Stimulated activated naive CD8-positive, alpha-beta T cell treated with anti-CD3 and anti-CD28 coated beads, Interleukin-15, amount 100 ng/mL, for 72 hours (primary cell): ENCODE measurements around the gene OR52I2.

Experiments used
- ATAC-seq: fragments of 150-1000 bp; cut with Tn5 transposase; 2 replicates; pipeline ENCODE4 v1.10.0; 2021; ENCODE audit warnings: mild to moderate bottlenecking, moderate library complexity
- DNase-seq, 2 donors: peaks; one replicate each; pipeline ENCODE4 v3.0.0; 2021 to 2022
- H3K27ac Mint-ChIP-seq, 2 donors: one replicate each; pipeline ENCODE4 v1.8.0; 2022; ENCODE audit warnings: mild to moderate bottlenecking in 2 of 2, mixed read lengths in 2 of 2, moderate library complexity in 2 of 2
- H3K27me3 Mint-ChIP-seq: one replicate; pipeline ENCODE4 v1.8.0; 2022; ENCODE audit warnings: mixed read lengths
- H3K4me1 Mint-ChIP-seq: one replicate; pipeline ENCODE4 v1.8.0; 2022; ENCODE audit warnings: mild to moderate bottlenecking, mixed read lengths
- H3K4me3 Mint-ChIP-seq, 2 donors: one replicate each; pipeline ENCODE4 v1.8.0; 2022; ENCODE audit warnings: mild to moderate bottlenecking in 2 of 2, mixed read lengths in 2 of 2, moderate library complexity in 1 of 2
- H3K9me3 Mint-ChIP-seq, 2 donors: one replicate each; pipeline ENCODE4 v1.8.0; 2022; ENCODE audit warnings: mixed read lengths in 2 of 2

The OR52I2 gene

DNA sequence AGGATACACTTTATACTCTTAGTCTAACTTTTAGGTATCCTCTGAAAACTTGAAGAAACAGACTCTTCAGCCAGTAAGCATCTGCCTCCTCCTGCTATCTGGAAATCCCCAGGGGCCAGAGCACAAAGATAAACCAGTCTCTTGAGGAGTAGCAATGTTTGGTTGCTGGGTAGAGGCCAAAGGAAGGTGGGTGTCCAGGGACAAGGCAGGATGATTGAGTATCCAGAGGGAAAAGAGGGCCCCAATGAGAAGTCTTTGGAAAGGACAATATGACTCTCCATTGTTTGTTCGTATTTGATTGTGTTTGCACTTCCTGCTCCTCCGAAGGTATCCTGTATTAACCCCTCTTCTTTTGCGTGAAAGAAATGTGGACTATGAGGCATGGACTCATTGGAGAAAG, 7.5 kb downstream of the OR52I2 start:
- Mint-ChIP-seq H3K9me3 (no peaks in the 10 kb centered on the region), H3K27me3 (peaks cover 27% of the 10 kb centered on the region), H3K4me1 (peaks cover 7% of the 10 kb centered on the region), H3K27ac (peak overlapping the region in 1 of 2 donors; percentile 5), H3K4me3 (no peak overlapping the region)
- ATAC-seq (no peak), DNase-seq (no peak)

DNA sequence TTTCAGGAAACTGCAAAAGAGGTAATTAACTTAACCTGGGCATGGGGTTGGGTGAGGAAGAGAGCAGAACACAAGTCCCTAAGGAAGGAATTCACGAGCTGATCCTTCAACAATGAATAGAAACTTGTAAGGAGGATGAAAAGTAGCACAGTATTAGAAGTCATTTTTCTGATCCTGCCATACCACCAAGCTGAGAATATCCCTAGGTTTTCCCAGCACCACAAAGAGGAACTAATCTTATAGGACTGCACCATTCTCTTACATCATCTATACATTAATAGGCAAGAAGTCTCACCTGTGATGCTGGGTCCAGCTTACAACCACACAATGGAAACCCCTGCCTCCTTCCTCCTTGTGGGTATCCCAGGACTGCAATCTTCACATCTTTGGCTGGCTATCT, 12.2 kb downstream of the OR52I2 start, which contains the start of gene OR52I1:
Gene OR52I1, plus strand, starts transcription at position 301 of the 400 bp plus-strand sequence. Its CDS starts 0 bp downstream, at position 301.
- Mint-ChIP-seq H3K4me1 (peaks cover 2% of the 10 kb centered on the region), H3K27me3 (peaks cover 5% of the 10 kb centered on the region), H3K27ac (no peak within 1 kb of the TSS), H3K4me3 (no peak within 1 kb of the TSS), H3K9me3 (no peaks in the 10 kb centered on the region)
- DNase-seq (no peak), ATAC-seq (no peak)

DNA sequence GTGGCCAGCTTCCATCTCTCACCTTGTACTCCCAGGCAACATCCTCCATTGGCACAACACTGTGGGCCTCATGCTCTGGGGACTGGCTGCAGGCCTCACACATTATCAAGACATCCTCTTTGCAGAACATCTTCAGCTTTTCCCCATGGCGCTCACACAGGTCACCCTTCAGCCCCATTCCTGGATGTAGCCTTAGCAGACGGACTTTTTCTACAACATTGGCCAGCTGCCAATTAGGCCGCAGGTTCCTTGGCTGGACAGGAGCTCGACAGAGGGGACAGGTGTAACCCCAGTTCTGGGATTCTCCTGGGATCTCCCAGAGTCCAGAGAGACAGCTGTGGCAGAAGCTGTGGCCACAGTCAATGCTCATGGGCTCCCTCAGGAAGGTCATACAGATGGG, 23.5 kb downstream of the OR52I2 start:
- ATAC-seq = no peak
- Mint-ChIP-seq H3K27ac (no peak overlapping the region), H3K4me1 (peaks cover 29% of the 10 kb centered on the region), H3K4me3 (no peak overlapping the region), H3K27me3 (no peaks in the 10 kb centered on the region), H3K9me3 (peaks cover 7 to 9% of the 10 kb centered on the region in 2 donors)
- DNase-seq = no peak

DNA sequence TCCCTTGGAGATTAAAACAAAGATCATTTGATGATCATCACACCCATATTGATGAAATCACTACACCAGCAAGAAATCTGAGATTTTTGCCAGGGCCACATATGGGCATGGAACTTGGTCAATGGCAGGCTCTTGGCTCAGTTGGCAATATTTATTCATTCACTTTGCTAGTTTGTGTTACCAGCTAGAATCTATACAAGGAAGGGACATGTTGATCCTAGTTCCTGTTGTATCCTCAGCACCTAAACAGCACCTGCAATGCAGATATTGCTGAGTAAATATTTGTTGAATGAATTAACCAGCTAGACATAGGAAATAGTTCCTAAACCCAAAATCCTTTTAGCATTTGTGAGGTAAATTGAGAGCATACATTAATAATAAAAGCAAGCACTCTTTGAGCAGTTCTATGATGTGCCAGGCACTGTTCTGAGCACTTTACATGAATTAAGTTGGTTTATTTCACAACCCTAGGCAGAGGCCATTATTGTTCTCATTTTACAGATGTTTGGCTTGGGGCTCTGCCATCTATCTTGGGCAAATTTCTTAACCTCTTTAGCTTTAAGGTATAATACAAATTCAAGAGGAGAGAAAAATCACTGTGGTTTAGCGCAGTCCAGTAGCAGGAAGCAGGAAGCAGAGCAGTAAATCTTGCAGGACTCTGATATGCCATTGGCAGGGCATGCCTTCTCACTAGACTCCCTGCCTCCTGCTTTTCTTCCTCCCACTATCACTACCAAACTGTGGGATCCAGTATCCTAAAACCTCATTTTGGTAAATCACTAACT, 24.9 kb downstream of the OR52I2 start:
- ATAC-seq (no peak), DNase-seq (no peak)
- Mint-ChIP-seq H3K27me3 (no peaks in the 10 kb centered on the region), H3K27ac (no peak overlapping the region), H3K9me3 (peaks cover 7 to 9% of the 10 kb centered on the region in 2 donors), H3K4me1 (peaks cover 36% of the 10 kb centered on the region), H3K4me3 (peak overlapping the region; percentile 90 to 95)

DNA sequence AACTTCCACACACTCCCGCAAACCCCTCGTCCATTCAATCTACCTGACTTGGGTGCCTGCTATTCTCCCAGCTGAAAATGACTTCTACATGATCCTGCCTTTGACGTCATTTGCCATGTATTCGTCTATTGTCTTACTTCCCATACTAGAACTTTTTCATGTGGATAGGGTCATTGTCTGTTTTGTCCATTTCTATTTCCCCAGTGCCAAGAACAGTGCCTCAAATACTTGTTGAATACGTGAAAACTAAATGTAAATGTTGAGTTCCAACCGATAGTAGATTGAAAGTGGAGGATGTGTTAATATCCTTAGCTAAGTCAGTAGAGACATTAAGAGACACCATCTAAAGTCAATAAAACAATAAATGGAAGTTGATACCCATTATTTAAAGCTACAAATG, 25.6 kb downstream of the OR52I2 start:
- peak overlapping the region; percentile 92 to 98 for H3K27ac Mint-ChIP-seq
- H3K4me1 Mint-ChIP-seq = peaks cover 36% of the 10 kb centered on the region
- H3K4me3 Mint-ChIP-seq = peak overlapping the region; percentile 90 to 95
- H3K27me3 Mint-ChIP-seq = no peaks in the 10 kb centered on the region
- DNase-seq (no peak), ATAC-seq (no peak)
- peaks cover 7 to 9% of the 10 kb centered on the region in 2 donors for H3K9me3 Mint-ChIP-seq

DNA sequence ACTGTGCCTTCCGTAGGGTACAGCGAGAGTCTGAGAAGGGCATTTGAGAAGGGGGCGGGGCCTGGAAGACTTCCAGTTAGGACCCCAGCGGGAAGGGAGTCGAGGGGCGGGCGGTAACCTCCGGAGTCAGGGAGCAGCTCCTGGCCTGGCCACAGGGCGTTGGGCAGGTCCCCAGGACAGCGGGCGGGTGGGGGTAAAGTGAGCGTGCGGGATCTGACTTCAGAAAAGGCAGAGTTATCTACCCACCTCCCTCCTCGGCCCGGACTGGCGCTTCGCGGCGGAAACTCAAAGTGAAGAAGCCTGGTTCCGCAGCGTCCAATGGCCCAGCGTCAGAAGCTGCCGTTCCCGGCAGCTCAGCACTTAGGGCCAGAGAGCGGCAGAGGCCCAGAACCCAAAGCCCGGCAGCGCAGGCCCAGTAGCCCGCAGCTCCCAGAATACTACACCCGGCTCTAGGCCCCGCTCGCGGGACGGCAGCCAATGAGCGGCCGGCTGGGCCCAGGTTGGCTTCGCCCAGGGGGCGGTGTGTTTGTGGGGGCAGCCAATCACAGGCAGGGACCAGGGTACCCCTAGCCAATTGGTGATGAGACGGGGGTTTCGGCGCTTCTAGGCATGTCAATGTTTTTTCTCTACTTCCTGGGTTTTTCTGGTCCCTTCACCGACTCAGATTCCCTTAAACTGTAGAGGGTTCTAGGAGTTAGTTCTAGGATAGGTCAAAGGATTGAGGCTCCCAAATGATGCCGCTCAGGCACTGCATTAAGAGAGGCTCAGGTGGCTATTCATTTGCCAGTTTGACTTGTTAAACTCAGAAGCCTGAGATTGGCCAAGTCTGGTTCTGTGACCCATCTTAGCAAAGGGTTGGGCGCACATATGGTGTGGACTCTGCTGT, 26.5 kb downstream of the OR52I2 start, which contains the start of gene TRIM68:
Gene TRIM68, minus strand, starts transcription at position 451 of the 886 bp plus-strand sequence. CDS start 2,727 bp downstream, outside the sequence.
- Mint-ChIP-seq H3K4me3 (peak within 1 kb of the TSS; percentile 90 to 95), H3K4me1 (peaks cover 36% of the 10 kb centered on the region), H3K9me3 (peaks cover 7 to 9% of the 10 kb centered on the region in 2 donors), H3K27ac (peak within 1 kb of the TSS; percentile 93 to 98), H3K27me3 (no peaks in the 10 kb centered on the region)
- peak; percentile 93 to 96 for DNase-seq
- ATAC-seq = peak; percentile 100

DNA sequence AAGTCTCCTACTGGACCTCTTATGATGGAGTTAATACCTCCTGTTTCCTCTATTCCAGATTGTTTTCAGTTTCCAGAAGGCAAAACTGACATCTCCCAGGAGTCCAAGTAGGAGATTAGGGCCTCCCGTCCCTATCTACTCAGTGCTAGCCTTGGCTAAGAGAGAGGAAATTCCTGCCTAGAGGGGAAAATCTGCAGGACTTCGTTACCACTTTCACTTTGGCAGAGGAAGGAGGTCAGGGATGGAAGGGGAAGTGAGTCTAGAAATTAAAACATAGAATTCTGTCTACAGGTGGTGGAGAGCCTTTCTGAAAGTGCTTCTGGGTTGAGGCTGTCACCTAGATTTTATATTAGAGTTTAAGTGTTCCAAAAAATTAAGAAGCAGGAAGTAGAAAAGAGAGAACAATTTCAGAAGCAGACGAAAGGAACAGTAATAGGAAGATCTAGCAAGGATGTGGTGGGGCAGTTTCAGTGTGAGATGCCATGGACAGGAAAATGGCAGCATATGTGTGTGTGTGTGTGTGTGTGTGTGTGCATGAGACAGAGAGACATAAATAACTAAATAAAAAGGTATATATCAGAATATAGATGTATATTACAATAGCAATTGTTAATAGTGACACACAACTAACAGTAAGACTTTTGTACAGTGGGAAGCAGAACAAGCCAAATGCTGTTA, 28.9 kb downstream of the OR52I2 start:
- peak; percentile 9 to 37 for DNase-seq
- H3K27ac Mint-ChIP-seq = peak overlapping the region; percentile 85 to 93
- peaks cover 36% of the 10 kb centered on the region for H3K4me1 Mint-ChIP-seq
- no peaks in the 10 kb centered on the region for H3K27me3 Mint-ChIP-seq
- peaks cover 7 to 9% of the 10 kb centered on the region in 2 donors for H3K9me3 Mint-ChIP-seq
- no peak for ATAC-seq
- peak overlapping the region; percentile 70 to 76 for H3K4me3 Mint-ChIP-seq

DNA sequence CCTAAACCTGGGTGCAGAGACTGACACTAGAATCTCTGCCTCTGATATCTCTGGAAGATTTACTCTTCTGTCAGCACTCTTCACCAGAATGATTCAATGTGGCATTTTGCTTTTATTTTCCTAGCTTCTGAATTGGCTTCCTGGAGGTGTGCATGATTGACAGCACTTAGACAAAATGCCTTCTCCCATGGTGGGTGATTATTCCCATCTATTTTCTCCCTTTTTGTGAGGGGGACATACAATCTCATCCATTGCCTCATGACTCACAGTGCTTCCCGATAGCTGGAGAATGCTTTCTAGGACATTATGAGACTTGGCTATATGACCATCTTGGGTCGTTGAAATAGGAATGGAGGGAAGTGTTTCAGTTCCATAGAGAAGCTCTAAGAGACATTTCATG, 30.4 kb downstream of the OR52I2 start:
- Mint-ChIP-seq H3K27ac (no peak overlapping the region), H3K4me3 (no peak overlapping the region), H3K9me3 (peaks cover 7 to 9% of the 10 kb centered on the region in 2 donors), H3K4me1 (peaks cover 30% of the 10 kb centered on the region), H3K27me3 (no peaks in the 10 kb centered on the region)
- DNase-seq = no peak
- ATAC-seq = no peak

DNA sequence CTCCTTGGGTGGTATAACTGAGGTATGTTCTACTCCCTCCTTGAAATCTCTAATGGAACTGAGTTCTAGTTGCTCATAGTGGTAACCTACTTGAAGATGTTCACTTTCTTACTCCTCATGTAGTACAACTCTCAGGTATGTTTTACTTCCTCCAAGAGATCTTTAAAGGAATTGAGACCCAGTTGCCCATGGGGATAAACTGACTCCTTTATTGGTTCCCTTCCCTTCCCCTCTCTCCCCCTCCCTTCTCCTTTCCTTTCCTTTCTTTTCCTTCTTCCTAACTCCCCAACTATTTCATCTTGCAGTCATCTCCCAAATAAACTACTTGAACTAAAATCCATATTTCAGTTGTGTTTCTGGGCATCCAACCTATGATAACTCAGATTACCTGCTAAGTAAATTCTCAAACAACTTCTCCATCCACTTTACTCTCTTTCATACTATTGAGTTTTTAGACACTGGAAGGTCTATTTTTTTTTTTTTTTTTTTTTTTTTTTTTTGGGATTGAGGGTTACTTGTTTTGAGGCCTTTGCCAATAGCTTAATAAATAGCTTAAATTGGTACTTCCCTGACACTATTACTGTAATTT, 34.4 kb downstream of the OR52I2 start:
- Mint-ChIP-seq H3K27me3 (no peaks in the 10 kb centered on the region), H3K4me3 (no peak overlapping the region), H3K9me3 (no peaks in the 10 kb centered on the region), H3K27ac (no peak overlapping the region), H3K4me1 (no peaks in the 10 kb centered on the region)
- DNase-seq = no peak
- peak; percentile 43 for ATAC-seq

DNA sequence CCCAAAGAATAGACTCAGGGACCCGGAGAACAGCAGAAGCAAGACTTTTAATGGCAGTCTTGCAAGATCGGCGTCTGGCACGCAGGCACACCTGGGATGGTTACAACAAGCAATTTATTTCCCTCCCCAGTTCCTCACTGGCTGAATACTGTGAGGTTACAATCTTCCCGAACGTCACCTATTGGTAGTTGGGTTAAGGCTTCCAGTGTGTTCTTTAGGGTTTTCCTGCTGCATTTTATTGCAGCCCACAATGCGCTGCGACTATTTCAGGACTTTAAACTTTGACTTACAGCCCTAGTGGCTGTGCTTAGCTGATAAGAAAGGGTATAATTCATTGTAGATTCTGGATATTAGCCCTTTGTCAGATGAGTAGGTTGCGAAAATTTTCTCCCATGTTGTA, 38.0 kb downstream of the OR52I2 start:
- Mint-ChIP-seq H3K9me3 (no peaks in the 10 kb centered on the region), H3K4me3 (no peak overlapping the region), H3K27ac (no peak overlapping the region), H3K4me1 (no peaks in the 10 kb centered on the region), H3K27me3 (no peaks in the 10 kb centered on the region)
- ATAC-seq (no peak), DNase-seq (no peak)

DNA sequence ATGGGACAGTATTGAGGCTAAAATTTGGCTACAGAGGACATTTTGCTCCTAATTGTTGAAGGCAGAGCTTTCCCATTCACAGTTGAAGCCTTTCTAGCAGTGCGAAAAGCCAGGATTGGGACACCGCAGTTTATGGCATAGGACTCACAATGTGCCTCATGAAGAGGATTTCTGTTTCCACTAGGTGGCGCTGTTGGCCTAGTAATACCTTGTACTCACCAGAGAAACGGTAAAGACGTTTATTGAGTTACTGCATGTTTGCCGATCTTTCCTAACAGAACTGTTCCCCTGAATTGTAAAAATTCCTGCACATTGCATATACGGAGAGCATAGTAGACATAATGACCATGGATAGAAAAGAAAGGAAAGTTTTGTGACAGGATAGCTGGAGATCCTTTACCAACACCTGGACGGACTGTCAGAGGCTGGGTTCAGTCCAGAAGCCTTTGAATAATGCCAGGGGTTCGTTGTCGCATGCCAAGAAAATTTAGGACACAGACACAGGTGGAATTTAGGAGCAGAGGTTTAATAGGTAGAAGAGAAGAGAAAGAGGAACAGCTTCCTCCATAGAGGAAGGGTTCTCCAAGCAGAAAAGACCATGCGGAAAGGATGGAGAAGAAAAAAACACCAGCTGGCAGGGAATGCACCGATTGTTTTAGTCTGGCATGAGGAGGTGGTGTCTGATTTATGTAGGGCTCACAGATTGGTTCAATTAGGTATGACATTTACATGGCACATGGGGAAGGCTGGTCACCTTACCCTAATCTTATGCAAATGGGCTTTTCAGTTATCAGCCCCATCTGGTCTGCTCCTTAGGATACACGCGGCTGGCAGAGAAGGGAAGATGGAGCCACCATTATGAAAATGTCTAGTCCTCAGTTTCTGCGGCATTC, 44.9 kb downstream of the OR52I2 start:
- Mint-ChIP-seq H3K27ac (no peak overlapping the region), H3K4me1 (no peaks in the 10 kb centered on the region), H3K4me3 (no peak overlapping the region), H3K27me3 (peaks cover 42% of the 10 kb centered on the region), H3K9me3 (peaks cover 6 to 12% of the 10 kb centered on the region in 2 donors)
- DNase-seq = peak; percentile 53 to 61
- ATAC-seq = peak; percentile 80

DNA sequence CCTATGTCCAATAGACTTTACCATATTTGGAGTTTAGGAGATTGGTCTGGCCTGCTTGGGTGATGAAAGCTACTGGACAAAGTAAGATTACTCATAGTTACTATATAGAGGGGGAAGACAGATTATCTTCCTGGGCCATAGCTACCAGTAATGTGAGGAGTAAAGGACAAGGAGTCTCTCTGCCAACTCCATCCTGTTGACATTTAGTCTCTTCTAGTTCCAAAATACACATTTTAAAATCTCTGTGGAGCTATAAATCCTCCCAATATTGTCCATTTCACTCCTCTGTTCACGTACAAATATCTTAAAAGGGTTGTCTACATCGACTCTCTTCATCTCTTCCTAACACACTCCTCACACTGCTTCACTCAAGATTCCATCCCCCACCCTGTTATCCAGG, 54.6 kb downstream of the OR52I2 start:
- no peak for ATAC-seq
- H3K4me3 Mint-ChIP-seq = no peak overlapping the region

DNA sequence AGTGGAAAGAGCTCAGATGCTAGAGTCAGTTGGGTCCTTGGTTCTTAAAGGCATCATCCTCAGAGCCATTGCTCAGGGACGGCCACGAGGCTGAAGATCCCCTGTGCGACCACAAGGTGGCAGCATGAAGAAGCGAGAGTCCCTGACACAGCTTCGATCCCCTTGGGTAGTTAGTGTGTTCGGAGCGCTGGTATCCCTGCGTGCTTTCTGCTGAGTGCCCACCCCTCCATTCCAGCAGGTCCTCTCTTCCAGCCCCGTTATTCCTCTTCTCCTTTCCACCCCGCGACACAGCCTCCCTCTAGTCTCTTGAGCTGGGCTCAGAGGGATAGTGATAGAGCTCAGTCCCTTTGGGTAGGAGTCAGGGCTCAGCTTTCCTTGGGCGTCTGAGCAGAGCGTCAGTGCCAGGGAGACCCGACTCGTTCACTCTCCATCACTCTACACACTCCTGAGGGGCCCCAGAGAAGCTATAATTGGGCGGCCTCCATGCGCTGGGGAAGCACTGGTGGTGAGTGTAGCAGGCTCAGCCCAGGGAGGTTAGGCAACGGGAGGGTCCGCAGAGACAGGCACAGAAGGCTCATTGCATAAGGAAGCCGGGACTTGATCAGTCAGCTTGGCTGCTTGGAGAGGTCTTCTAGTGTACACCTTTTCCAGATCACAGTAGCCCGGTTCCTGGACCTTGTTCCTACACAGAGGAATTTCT, 55.6 kb downstream of the OR52I2 start, which contains the start of gene OR51D1:
Gene OR51D1, plus strand, starts transcription at position 516 of the 700 bp plus-strand sequence. CDS start 2,314 bp downstream, outside the sequence.
- H3K4me1 Mint-ChIP-seq = no peaks in the 10 kb centered on the region
- H3K9me3 Mint-ChIP-seq = no peaks in the 10 kb centered on the region
- H3K4me3 Mint-ChIP-seq = no peak within 1 kb of the TSS
- peaks cover 7% of the 10 kb centered on the region for H3K27me3 Mint-ChIP-seq
- peak; percentile 64 to 70 for DNase-seq
- no peak within 1 kb of the TSS for H3K27ac Mint-ChIP-seq
- peak; percentile 87 for ATAC-seq

More for the DNA sequence above, 54.6 kb downstream of the OR52I2 start:
- no peak for DNase-seq
- H3K9me3 Mint-ChIP-seq = no peaks in the 10 kb centered on the region
- H3K27me3 Mint-ChIP-seq = no peaks in the 10 kb centered on the region
- H3K4me1 Mint-ChIP-seq = no peaks in the 10 kb centered on the region
- no peak overlapping the region for H3K27ac Mint-ChIP-seq

DNA sequence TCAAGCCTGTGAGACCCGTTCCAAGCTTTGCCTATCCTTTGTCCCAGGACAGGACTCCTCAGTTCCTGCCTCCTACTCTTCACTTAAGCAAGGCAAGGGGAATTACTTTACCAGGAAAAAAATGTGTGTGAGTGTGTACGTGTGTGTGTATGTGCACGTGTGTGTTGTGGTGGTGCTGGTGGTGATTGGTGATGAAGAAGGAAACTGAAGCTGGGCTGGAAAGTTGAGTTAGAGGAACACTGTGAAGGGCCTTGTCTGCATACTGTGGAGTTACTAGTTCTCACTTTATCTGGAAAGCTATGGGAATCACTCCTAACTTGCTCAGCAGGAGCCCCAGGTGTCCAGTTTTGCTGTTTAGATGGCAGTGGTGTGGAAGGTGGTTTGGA, 56.1 kb downstream of the OR52I2 start:
- Mint-ChIP-seq H3K4me3 (no peak overlapping the region), H3K27me3 (peaks cover 7% of the 10 kb centered on the region), H3K27ac (no peak overlapping the region), H3K4me1 (no peaks in the 10 kb centered on the region), H3K9me3 (no peaks in the 10 kb centered on the region)
- ATAC-seq (no peak), DNase-seq (no peak)
